HG03196 (cell line): ENCODE data around the gene NLN.
"Not testable (repeated sequence)": the region's sequence is repeated elsewhere in the genome, so short reads cannot be mapped to it uniquely, and the experiment has no call there.

Source experiments
- ATAC-seq: cut with Tn5 transposase; IDR thresholded peaks from one replicate; pipeline ENCODE4 v1.9.1; 2021; ENCODE audit not compliant: unreplicated experiment

NLN gene

DNA sequence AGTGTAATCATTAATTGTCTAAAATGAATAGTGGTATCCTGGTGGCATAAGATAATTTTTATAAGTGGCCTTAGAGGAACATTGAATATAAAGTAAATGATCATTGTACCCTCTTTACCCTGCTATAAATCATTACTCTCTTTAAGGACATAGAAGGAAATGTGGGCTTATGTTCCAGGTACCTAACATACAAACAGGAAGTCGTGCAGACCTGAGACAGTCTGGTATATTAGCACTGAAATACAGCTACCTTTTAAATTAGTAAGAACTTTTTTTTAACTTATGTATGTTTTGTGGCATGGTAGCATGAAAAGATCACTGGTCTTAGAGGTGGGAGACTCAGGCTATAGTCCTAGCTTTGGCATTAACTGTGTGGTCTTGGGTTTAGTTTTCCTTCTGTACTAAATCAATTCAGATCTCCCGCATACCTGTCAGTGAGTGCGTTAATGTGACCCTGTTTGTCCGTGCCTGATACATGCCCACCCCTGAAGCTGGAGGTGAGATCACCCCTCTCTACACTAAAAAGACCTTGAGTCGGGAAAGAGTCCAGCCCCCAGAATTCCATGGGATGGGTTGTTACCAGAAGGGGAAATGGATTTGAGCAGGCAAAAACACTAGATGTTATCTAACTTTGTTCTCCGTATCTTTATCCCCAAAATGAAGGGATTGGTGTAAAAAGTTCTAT lies 145.0 kb downstream of the NLN start:
- ATAC-seq: no peak

GRCh38 chr5:65867542-65868195 lies 145.7 kb downstream of the NLN start:
- ATAC-seq: no peak

GRCh38 chr5:65868509-65868908 lies 146.5 kb downstream of the NLN start:
- no peak for ATAC-seq

DNA sequence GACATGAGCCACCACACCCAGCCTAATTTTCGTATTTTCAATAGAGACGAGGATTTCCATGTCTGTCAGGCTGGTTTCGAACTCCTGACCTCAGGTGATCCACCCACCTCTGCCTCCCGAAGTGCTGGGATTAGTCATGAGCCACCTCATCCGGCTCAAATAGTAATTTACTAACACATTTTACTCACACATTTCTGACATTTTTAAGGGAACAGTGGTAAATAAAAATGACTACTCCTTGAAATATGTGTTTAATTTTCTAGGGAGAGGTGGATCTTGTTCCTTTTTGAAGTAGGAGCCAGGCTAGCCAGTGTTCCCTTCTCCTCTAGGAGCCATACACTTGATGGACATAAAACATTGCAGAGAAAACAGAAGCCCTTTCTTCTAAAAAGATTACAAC lies 149.2 kb downstream of the NLN start:
- ATAC-seq: no peak

- ATAC-seq: not testable (repeated sequence)
These were observed 149.8 kb downstream of the NLN start for GRCh38 chr5:65871776-65872175.

DNA sequence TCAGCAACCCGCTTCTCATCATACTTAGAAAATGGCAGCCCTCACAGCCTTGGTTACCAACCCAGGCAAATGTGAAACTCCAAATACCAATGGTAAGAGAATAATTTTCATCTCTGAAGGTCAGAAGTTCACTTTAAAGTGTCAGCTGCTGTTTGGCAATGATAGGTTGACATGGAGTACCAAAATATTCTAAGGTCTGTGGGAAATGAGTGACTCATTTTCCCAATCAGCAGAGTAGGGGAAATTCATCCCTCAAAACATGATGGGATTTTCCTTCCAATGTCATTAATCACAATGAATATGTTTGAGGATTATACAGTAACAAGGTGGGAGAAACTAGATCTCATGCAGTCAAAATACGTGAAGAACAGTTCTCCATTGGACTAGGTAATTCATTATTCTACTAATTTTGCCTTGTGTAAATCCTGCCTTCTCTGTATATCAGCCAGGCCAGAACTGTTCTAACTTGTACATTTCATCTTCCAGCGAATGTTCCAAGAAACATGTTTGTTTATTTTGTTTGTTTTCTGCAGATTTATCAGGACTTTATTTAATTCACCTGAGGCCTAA lies 151.3 kb downstream of the NLN start:
- ATAC-seq: no peak

DNA sequence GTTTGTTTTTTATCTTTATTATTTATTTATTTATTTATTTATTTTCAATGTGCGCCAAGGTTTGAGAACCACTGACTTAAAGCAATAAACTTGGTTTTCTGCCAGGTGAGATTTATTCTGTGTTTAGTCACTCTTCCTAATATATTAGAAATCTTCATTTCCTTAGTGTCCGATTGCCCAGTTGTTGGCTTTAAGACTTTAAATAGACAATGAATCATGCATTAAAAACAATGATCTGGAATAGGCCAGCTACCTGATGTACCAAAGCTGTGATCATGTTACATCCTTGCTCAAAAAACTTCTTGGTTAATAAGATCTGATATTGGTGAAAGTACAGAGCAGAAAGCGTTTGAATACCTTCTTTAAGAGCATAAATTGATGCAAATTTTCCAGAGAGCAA lies 152.2 kb downstream of the NLN start:
- ATAC-seq: no peak

GRCh38 chr5:65876496-65876895 lies 154.5 kb downstream of the NLN start:
- no peak for ATAC-seq

DNA sequence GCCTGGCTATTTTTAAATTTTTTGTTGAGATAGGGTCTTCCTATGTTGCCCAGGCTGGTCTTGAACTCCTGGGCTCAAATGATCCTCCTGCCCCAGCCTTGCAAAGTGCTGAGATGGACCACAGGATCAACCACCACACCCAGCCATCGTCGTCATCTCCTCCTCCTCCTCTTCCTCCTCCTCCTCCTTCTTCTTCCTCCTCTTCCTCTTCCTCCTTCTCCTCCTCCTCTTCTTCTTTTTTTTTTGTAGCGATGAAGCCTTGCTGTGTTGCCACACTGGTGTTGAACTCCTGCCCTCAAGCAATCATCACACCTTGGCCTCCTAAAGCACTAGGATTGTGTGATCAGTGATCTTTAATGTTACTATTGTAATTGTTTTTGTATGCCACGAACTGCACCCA lies 155.0 kb downstream of the NLN start:
- ATAC-seq: no peak
